ENCODE results near the gene MGAT3. TPM values are rescaled to one million over a fixed set of nuclear protein-coding genes. Genes with fewer than 3 reads are reported as not detected.

MGAT3 gene
- total RNA-seq, 1 experiment from 2014 or later: 0.86 TPM

DNA sequence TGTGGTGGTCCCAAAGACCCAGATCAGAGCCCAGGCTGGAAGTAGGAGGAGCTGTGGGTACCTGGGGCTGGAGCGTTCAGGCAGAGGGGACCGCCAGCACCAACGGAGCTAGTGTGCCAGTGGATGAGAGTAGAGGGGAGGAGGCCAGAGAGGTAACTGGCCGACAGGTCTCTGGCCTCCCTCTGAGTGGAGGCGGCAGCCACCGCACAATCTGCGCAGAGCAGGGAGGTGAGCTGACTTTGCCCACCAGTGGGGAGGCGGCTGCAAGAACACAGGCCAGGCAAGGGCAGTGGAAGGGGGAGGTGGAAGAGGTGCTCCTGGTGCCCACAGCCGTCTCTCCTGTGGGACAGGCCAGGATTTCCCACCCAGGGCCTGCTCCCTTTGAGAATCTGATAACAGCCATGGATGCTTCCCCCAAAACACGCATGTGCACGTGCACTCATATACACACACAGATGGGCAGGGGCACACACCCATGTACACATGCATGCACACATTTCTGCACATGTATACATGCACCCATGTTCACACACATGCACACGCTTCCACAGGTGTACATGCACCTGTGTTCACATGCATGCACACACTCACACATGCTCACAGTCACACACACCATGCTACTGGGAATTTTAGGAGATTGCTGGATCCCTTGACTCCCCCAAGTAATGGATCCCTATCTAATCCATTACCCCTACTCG lies 6.4 kb upstream of the MGAT3 start:
- DNase-seq (ENCODE audit: low read depth): no peak

GRCh38 chr22:39452740-39453040 lies 4.1 kb upstream of the MGAT3 start:
- no peak for DNase-seq (ENCODE audit: low read depth)

DNA sequence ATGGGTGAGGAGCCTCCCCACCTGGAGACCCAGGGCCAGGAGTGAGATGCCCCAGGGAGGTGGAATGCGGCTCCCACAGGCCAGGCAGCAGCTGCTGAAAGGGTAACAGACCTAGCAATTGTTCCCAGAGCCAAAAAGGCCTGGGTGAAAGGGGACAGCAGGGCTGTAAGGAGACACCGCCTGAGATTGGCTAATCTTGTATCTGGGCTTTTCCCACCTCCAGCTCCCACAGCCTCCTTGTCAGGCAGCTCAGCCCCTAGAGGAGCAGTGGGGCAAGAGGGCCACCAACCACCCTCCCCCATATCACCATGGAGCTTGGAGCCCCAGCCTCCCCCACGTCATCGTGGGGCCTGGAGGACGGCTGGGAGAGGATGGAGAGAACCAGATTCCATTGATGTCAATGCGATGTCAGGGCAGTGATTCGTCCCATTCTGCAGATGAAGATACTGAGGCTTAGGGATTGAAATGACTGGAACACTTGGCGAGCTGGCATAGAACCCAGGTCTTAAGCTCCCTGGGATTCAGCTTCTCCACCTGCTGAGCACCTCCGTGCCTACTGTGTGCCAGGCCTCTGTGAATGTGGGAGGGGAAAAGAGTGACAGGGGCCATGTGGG lies 2.9 kb upstream of the MGAT3 start:
- DNase-seq (ENCODE audit: low read depth): peak; percentile 21

DNA sequence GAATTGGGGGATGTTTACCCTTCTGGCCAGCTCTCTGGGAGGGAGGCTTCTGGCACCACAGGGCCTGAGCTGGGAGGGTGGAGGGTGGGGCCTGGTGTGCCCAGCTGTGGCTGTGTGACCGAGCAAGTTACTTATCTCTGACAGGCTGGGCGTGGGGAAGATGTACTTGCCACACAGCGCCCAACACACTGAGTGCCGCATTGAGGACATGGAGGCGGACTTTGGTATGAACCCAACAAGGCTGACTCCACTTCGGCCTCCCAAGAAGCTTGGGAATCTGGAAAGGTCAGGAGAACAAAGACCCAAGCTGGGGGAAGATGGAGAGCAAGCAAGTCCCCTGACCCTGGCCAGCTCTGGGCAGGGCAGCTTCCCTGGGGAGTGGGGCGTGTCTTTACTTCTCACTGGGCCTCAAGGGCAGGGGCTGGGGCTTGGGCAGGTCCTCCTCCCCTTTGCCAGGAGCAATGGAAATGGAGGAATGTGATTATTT lies 2.4 kb upstream of the MGAT3 start:
- DNase-seq (ENCODE audit: low read depth): peak; percentile 39

- DNase-seq (ENCODE audit: low read depth): no peak
Measured at GRCh38 chr22:39457198-39457555, 365 bp downstream of the MGAT3 start.

DNA sequence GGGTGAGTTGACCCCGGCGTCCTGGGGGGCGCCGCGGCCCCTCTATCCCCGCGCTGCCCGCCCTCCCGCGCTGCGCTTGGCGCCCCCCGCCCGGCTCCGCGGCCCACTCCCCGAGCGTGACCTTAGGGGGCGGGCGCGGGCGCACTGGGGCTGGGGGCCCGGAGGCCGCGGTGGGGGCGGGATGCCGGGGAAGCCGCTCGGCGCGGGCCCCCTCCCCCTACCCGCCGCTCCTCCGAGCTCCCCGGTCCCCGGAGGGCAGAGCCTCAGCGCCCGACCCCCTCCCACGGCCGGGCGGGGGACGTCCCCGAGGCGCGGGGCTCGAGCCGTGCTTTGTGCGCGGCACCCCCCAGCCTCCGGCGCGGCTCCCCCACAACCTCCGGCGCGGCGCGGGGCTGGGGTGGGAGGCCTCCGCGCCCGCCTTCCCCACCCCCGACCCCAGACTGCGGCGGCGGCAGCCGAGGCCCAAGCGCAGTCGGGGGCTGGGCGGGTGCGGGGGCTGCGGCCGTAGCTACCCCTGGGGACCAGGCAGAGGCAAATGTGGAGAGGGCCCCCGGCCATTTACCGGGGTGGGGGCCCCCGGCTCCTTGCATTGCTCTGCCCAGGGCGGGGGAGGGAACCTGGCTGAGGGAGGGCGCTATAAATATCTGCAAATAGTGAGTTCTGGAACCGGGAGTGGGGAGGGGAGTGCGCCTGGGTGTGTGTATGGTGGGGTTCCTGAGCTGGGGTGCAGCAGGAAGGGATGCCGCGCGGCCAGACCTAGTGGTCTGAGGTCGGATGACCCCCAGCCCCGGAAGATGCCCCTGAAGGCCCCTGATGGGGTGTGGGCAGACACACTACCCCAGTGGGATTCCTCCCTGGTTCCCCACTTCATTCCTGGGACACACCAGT lies 988 bp downstream of the MGAT3 start:
- no peak for DNase-seq (ENCODE audit: low read depth)

GRCh38 chr22:39458444-39459083 lies 1.8 kb downstream of the MGAT3 start:
- DNase-seq (ENCODE audit: low read depth): no peak

DNA sequence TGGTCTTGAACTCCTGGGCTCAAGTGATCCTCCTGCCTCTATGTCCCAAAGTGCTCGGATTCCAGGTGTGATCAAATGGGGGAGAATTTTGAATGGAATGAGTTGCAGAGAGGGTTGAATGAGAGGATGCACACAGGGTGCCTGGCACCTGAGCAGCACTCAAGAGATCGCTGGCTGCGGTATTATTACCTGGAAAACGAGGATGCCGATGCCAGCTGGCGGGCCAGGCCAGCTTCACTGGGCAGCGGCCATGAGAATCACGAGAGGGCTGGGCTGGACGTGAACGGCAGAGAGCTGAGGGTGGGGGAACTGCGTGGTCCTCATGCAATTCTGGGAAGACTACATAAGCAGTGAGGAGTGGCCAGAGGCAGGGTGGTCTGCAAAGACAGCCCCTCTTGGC lies 2.9 kb downstream of the MGAT3 start:
- no peak for DNase-seq (ENCODE audit: low read depth)

- DNase-seq (ENCODE audit: low read depth): no peak
Measured at GRCh38 chr22:39462443-39463221, 5.8 kb downstream of the MGAT3 start.

- DNase-seq (ENCODE audit: low read depth): no peak
Measured at GRCh38 chr22:39463277-39463676, 6.5 kb downstream of the MGAT3 start.

GRCh38 chr22:39463931-39464390 lies 7.1 kb downstream of the MGAT3 start:
- DNase-seq (ENCODE audit: low read depth): peak; percentile 32

GRCh38 chr22:39466228-39467006 lies 9.6 kb downstream of the MGAT3 start:
- no peak for DNase-seq (ENCODE audit: low read depth)

GRCh38 chr22:39467390-39467895 lies 10.6 kb downstream of the MGAT3 start:
- no peak for DNase-seq (ENCODE audit: low read depth)

GRCh38 chr22:39468487-39469325 lies 11.9 kb downstream of the MGAT3 start:
- DNase-seq (ENCODE audit: low read depth): no peak

DNA sequence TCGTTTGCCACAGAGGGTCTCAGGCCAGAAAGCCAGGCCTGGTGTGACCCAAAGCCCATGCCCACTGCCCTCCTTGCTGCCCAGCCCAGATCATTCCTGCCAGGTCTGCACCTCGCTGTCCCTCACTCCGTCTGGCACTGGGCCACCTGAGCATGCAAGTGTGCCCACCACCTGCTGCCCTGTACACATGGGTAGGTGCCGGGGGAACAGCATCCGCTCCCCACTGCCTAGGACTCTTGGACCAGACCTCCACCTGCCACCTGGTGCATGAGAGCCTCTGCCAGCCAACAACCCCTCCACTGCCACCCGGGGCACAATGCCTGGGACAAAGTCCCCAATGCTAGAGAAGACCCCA lies 12.5 kb downstream of the MGAT3 start:
- no peak for DNase-seq (ENCODE audit: low read depth)

GRCh38 chr22:39469681-39470450 lies 13.1 kb downstream of the MGAT3 start:
- DNase-seq (ENCODE audit: low read depth): no peak

DNA sequence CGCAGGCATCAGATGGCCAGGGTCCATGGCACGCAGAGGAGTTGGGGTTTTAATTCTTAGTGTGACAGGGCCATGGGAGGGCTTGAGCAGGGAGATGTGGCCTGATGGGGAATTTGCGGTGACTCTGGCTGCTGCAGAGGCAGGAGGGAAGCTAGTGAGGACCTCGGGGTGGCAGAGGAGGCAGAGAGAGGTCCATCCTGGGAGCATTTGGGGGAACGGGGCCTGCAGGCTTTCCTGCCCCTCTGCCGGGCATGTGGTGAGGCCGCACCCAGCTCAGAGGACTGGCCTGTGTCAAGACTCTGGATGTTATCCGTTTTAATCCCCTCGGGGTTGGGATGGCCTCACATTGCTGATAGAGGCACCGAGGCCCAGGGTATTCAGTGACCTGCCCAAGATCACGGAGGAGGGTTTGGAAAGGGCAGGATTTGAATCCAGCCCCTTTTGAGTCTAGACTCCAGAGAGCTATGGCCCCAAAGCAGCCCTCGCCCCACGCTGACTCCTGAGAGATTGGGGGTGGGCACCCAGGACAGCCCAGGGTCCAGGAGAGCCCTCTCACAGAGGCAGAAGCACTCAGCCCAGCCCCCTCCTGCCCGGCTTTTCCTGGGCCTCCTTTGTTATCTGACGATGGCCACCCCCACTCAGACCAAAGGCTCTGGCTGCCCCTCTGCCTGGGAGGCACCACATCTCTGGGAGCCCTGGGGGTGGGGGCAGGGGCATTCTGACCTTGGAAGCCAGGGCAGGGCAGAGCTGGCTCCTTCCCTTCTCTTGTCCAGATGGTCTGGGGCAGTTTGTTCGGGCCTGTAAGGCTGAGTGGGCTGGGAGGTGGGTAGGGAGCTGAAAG lies 13.9 kb downstream of the MGAT3 start:
- no peak for DNase-seq (ENCODE audit: low read depth)
